ENCODE data around the gene PLA2G3. TPM values are rescaled to one million over a fixed set of nuclear protein-coding genes. Genes with fewer than 3 reads are reported as not detected.

PLA2G3 gene
- total and polyA plus RNA-seq, 2 experiments from 2014 or later: 18.0 to 34.5 TPM

- H3K4me3 Mint-ChIP-seq: no peak overlapping the region
- H3K9me2 ChIP-seq (ENCODE audit: insufficient read depth): no peaks in the 10 kb centered on the region
- H3K36me3 ChIP-seq (ENCODE audit: insufficient read depth): no peaks in the 10 kb centered on the region
- peaks cover 6% of the 10 kb centered on the region; the same call in 1 of the 2 replicates for H3K4me1 ChIP-seq (ENCODE audit: insufficient read depth)
- H3K36me3 Mint-ChIP-seq (ENCODE audit: low read depth): no peaks in the 10 kb centered on the region
- peaks cover 15% of the 10 kb centered on the region for H3K27me3 Mint-ChIP-seq (ENCODE audit: insufficient read depth, low read depth, poor library complexity)
- H2AFZ ChIP-seq: no peak overlapping the region
- H4K20me1 ChIP-seq (replicated peaks; ENCODE audit: insufficient read depth): no peaks in the 10 kb centered on the region
- no peaks in the 10 kb centered on the region for H3K9me3 Mint-ChIP-seq
- no peak overlapping the region for H3K4me2 ChIP-seq
- no peaks in the 10 kb centered on the region for H3F3A ChIP-seq (replicated peaks; ENCODE audit: low read depth)
- no peaks in the 10 kb centered on the region for H3K27me3 ChIP-seq (ENCODE audit: insufficient read depth)
- ATAC-seq: no peak
- no peak overlapping the region for H3K27ac Mint-ChIP-seq
- TF ChIP-seq, protein P1, sequence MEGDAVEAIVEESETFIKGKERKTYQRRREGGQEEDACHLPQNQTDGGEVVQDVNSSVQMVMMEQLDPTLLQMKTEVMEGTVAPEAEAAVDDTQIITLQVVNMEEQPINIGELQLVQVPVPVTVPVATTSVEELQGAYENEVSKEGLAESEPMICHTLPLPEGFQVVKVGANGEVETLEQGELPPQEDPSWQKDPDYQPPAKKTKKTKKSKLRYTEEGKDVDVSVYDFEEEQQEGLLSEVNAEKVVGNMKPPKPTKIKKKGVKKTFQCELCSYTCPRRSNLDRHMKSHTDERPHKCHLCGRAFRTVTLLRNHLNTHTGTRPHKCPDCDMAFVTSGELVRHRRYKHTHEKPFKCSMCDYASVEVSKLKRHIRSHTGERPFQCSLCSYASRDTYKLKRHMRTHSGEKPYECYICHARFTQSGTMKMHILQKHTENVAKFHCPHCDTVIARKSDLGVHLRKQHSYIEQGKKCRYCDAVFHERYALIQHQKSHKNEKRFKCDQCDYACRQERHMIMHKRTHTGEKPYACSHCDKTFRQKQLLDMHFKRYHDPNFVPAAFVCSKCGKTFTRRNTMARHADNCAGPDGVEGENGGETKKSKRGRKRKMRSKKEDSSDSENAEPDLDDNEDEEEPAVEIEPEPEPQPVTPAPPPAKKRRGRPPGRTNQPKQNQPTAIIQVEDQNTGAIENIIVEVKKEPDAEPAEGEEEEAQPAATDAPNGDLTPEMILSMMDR (conservative IDR thresholded peaks at IDR 0.05; ENCODE audit: low read depth in 2 of 2): 0 out of 4 replicates have a peak, but pooled peaks of 1 of the 2 experiments have one; percentile 11
- TF ChIP-seq NANOG (IDR thresholded peaks at IDR 0.05; ENCODE audit: borderline replicate concordance): no peak
- no peak for DNase-seq (ENCODE audit: low spot score)
- no peaks in the 10 kb centered on the region for H3K79me2 ChIP-seq (replicated peaks; ENCODE audit: insufficient read depth)
- peaks cover 19% of the 10 kb centered on the region for H3K4me1 Mint-ChIP-seq
- no peak overlapping the region for H3K27ac ChIP-seq (ENCODE audit: low read depth)
- no peak overlapping the region for H3K4me3 ChIP-seq
These were observed 19.7 kb downstream of the PLA2G3 start for GRCh38 chr22:31120642-31121041.

DNA sequence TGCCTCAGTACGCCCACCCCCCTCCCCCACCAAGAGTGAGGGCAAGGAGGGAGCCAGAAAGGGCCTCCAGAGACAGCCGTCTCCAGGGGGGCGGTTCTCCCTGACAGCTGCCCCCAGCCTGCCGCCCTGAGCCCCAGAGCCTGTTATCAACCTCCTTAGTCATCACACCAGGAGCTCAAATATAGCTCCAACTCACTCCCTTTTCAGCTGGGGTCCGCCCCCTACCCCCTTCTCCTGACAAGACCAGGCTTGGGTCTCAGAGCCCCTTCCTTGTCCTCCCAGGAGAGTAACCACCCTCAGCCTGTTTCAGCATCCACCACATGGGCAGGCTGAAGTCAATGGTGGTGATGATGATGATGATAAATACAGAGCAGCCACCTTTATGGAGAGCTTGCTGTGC, 20.1 kb downstream of the PLA2G3 start:
- Mint-ChIP-seq H3K27ac (no peak overlapping the region), H3K27me3 (ENCODE audit: insufficient read depth, low read depth, poor library complexity) (peaks cover 15% of the 10 kb centered on the region), H3K4me1 (peaks cover 19% of the 10 kb centered on the region), H3K9me3 (no peaks in the 10 kb centered on the region), H3K36me3 (ENCODE audit: low read depth) (no peaks in the 10 kb centered on the region), H3K4me3 (no peak overlapping the region)
- Histone ChIP-seq H3K4me2 (no peak overlapping the region), H3K4me1 (ENCODE audit: insufficient read depth) (peaks cover 6% of the 10 kb centered on the region; the same call in 1 of the 2 replicates), H4K20me1 (replicated peaks; ENCODE audit: insufficient read depth) (no peaks in the 10 kb centered on the region), H3K36me3 (ENCODE audit: insufficient read depth) (no peaks in the 10 kb centered on the region), H3K27me3 (ENCODE audit: insufficient read depth) (no peaks in the 10 kb centered on the region), H3K27ac (ENCODE audit: low read depth) (no peak overlapping the region), H3K9me2 (ENCODE audit: insufficient read depth) (no peaks in the 10 kb centered on the region), H3F3A (replicated peaks; ENCODE audit: low read depth) (no peaks in the 10 kb centered on the region), H3K4me3 (no peak overlapping the region), H2AFZ (no peak overlapping the region), H3K79me2 (replicated peaks; ENCODE audit: insufficient read depth) (no peaks in the 10 kb centered on the region)
- ATAC-seq (no peak), DNase-seq (ENCODE audit: low spot score) (no peak)
- TF ChIP-seq REST (IDR thresholded peaks at IDR 0.05; ENCODE audit: unreplicated experiment) (no peak), ZNF462 (CRISPR knock-in tag; IDR thresholded peaks at IDR 0.05) (no peak), NANOG (IDR thresholded peaks at IDR 0.05; ENCODE audit: borderline replicate concordance) (no peak), EZH2 (IDR thresholded peaks at IDR 0.05; ENCODE audit: low read depth, unreplicated experiment) (no peak), POLR2AphosphoS5 (IDR thresholded peaks at IDR 0.05; ENCODE audit: low read depth) (no peak), EZH2phosphoT487 (IDR thresholded peaks at IDR 0.05; ENCODE audit: unreplicated experiment) (no peak)
- TF ChIP-seq, protein P1 (conservative IDR thresholded peaks at IDR 0.05; ENCODE audit: low read depth in 2 of 2): no peak

All from GM23338 (cell line).